HFFc6 (cell line): Measurements from ENCODE around the gene GARIN5A. TPM values are rescaled to one million over a fixed set of nuclear protein-coding genes. Genes with fewer than 3 reads are reported as not detected.
"Not testable (repeated sequence)": the region's sequence is repeated elsewhere in the genome, so short reads cannot be mapped to it uniquely, and the experiment has no call there.

Source experiments
- DNase-seq: peaks from one replicate; pipeline ENCODE4 v3.0.0-alpha.2; 2018
- H3K27ac Mint-ChIP-seq: 2 replicates; pipeline ENCODE4 v1.8.0; 2020; ENCODE audit warnings: mild to moderate bottlenecking, mixed read lengths
- H3K27me3 Mint-ChIP-seq: 2 replicates; pipeline ENCODE4 v1.8.0; 2021; ENCODE audit warnings: mild to moderate bottlenecking, moderate library complexity, mixed read lengths; ENCODE audit not compliant: insufficient read depth
- H3K36me3 Mint-ChIP-seq: 2 replicates; pipeline ENCODE4 v1.8.0; 2021; ENCODE audit warnings: low read depth, mixed read lengths
- H3K4me1 Mint-ChIP-seq: 2 replicates; pipeline ENCODE4 v1.8.0; 2020; ENCODE audit warnings: low read depth, mixed read lengths
- H3K4me3 Mint-ChIP-seq: 2 replicates; pipeline ENCODE4 v1.8.0; 2020; ENCODE audit warnings: mild to moderate bottlenecking, moderate library complexity, mixed read lengths
- H3K9me3 Mint-ChIP-seq: 2 replicates; pipeline ENCODE4 v1.8.0; 2020; ENCODE audit warnings: mild to moderate bottlenecking, mixed read lengths
- CTCF ChIP-seq: fragments of 200-600 bp; sonication (generic); IDR thresholded peaks from 2 replicates; pipeline ENCODE4 v1.5.0; 2021; ENCODE audit warnings: antibody characterized with exemption, mild to moderate bottlenecking
- total RNA-seq, 6 experiments: library from RNA; stranded (reverse); fragmentation: NEBNext Ultra II Directional; extraction: Animal tissue kit (Norgen Biotek cat#: 25700); gene quantifications; 2 replicates in 1 of 6; 3 replicates in 5 of 6; pipeline ENCODE4 v1.2.3, GENCODE V29; 2021

The GARIN5A gene
- total RNA-seq, 6 experiments from 2014 or later: 0.16 to 1.5 (median 0.28) TPM; not detected in 1

DNA sequence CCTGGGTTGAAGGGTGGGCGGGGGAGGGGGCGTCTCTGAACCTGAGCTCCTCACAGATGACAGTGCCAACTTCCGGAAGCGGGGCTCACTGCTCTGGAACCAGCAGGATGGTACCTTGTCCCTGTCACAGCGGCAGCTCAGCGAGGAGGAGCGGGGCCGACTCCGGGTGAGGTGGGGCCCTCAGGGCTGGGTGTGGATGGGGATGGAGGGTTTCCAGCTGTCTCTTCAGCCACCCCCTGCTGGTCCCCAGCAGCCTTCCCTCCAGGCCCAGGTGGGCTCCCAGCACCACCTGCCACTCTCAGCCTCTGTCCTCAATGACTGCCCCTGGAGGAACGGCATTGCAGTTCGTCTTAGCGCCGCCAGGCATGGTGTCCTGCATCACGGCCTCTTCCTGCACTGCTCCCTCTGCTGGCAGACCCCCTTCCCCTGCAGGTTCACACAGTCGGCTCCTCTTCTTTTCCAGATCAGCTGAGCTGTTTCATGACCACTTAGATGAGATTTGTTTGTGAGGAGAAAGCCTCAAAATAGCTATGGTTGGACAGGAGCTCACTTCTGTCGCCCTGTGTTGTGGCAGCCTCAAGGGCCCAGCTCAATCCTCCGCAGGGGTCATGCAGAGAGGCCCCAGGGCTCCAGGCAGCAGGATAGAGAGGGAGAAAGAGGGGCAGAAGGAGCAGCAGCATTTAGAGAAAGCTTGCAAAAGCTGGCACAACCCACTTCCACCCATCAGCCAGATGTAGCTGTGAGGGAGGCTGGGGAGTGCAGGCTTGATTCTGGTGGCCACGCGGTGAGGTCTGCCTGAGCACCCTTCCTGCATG is 2.5 kb upstream of the GARIN5A start:
- Mint-ChIP-seq H3K4me1 (peaks cover 7% of the 10 kb centered on the region; the same call in 1 of the 2 replicates), H3K27ac (no peak overlapping the region), H3K36me3 (peaks cover 8% of the 10 kb centered on the region), H3K4me3 (no peak overlapping the region; the same call in 1 of the 2 replicates), H3K27me3 (peaks cover 4% of the 10 kb centered on the region), H3K9me3 (no peaks in the 10 kb centered on the region)
- peak; percentile 76 for TF ChIP-seq CTCF
- no peak for DNase-seq

DNA sequence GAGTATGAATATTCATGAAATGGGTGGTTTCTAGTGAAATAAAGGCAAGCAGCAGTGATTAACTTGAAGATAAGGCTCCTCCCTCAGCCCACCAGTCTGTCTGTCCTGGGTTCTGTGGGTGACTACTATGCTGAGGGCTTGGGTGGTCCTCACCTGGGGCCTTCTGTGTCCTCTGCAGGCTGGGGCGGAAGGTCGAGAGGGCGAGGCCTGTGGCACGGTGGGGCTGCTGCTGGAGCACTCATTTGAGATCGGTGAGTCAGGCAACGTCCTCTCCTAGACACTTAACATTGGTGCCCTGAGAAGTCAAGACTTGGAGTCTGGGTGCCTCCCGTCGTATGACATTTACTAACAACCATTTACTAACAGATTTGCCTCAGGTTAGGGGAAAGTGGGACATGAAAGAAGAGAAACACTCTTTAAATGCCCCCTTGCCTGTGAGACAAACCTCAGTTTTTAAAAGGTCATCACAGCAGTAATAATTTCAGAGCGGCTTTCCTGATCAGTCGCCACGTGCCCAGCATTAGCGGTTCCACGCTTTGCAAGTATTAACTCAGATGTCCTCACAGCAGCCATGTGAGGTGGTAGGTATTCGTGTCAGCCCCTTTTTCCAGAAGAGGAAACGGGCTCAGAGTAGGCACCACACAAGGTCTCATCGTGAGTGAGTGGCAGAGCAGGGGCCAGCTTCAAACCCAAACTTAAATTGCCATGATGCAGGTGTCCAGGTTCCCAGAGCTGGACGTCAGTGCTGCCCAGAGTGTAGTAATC is 1.3 kb upstream of the GARIN5A start:
- DNase-seq: no peak
- Mint-ChIP-seq H3K27ac (no peak overlapping the region), H3K9me3 (no peaks in the 10 kb centered on the region), H3K27me3 (peaks cover 4% of the 10 kb centered on the region), H3K36me3 (peaks cover 3% of the 10 kb centered on the region; the same call in 1 of the 2 replicates), H3K4me3 (peak overlapping the region; percentile 97), H3K4me1 (peaks cover 7% of the 10 kb centered on the region; the same call in 1 of the 2 replicates)
- TF ChIP-seq CTCF: no peak

DNA sequence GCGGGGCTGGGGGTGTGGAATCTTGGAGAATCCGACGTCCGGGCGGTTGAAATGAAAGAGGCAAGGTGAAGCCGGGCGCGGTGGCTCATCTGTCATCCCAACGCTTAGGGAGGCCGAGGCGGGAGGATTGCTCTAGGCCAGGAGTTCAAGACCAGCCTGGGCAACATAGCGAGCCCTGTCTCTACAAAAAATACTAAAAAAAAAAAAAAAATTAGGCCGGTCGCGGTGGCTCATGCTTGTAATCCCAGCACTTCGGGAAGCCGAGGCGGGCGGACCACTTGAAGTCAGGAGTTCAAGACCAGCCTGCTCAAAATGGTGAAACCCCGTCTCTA is 225 bp upstream of the GARIN5A start:
- no peak for TF ChIP-seq CTCF
- no peak for DNase-seq
- H3K36me3 Mint-ChIP-seq: peaks cover 3% of the 10 kb centered on the region; the same call in 1 of the 2 replicates
- peak overlapping the region; percentile 80 for H3K27ac Mint-ChIP-seq
- H3K4me1 Mint-ChIP-seq: peaks cover 7% of the 10 kb centered on the region; the same call in 1 of the 2 replicates
- H3K9me3 Mint-ChIP-seq: no peaks in the 10 kb centered on the region
- peak overlapping the region; percentile 97 for H3K4me3 Mint-ChIP-seq
- H3K27me3 Mint-ChIP-seq: peaks cover 4% of the 10 kb centered on the region

GRCh38 chr19:50475736-50476223 is 868 bp downstream of the GARIN5A start:
- H3K9me3 Mint-ChIP-seq: no peaks in the 10 kb centered on the region
- H3K4me1 Mint-ChIP-seq: peaks cover 7% of the 10 kb centered on the region; the same call in 1 of the 2 replicates
- no peak for DNase-seq
- TF ChIP-seq CTCF: no peak
- peaks cover 4% of the 10 kb centered on the region for H3K27me3 Mint-ChIP-seq
- peak overlapping the region; percentile 97 for H3K4me3 Mint-ChIP-seq
- no peak overlapping the region for H3K27ac Mint-ChIP-seq
- H3K36me3 Mint-ChIP-seq: peaks cover 3% of the 10 kb centered on the region; the same call in 1 of the 2 replicates

GRCh38 chr19:50475101-50475568 is 1.5 kb downstream of the GARIN5A start:
- H3K9me3 Mint-ChIP-seq: no peaks in the 10 kb centered on the region
- H3K36me3 Mint-ChIP-seq: peaks cover 3% of the 10 kb centered on the region; the same call in 1 of the 2 replicates
- no peak overlapping the region for H3K27ac Mint-ChIP-seq
- no peak overlapping the region; the same call in 1 of the 2 replicates for H3K4me3 Mint-ChIP-seq
- peaks cover 4% of the 10 kb centered on the region for H3K27me3 Mint-ChIP-seq
- TF ChIP-seq CTCF: no peak
- peaks cover 7% of the 10 kb centered on the region; the same call in 1 of the 2 replicates for H3K4me1 Mint-ChIP-seq
- no peak for DNase-seq

DNA sequence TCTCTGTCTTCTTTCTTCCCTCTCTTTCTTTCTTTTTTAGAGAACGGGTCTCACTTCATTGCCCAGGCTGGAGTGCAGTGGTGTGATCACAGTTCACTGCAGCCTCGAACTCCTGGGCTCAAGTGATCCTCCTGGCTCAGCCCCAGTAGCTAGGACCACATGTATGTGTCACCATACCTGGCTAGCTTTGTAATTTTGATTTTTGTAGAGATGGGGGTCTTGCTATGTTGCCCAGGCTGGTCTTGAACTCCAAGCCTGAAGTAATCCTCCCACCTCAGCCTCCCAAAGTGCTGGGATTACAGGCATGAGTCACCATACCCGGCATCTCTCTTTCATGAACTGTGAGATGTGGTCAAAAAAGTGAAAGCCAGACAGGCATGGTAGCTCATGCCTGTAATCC is 3.3 kb downstream of the GARIN5A start:
- not testable (repeated sequence) for H3K27ac Mint-ChIP-seq, H3K36me3 Mint-ChIP-seq, DNase-seq, H3K4me3 Mint-ChIP-seq, H3K9me3 Mint-ChIP-seq, H3K4me1 Mint-ChIP-seq
- peaks cover 13% of the 10 kb centered on the region for H3K27me3 Mint-ChIP-seq
